Mesodermal cell (in vitro differentiated cells): ENCODE results near the gene ZNF474.

Experiments
- H3K27ac ChIP-seq: 2 replicates; pipeline ENCODE4 v1.7.0; 2013; ENCODE audit warnings: mild to moderate bottlenecking, low read depth, low read length, moderate library complexity; ENCODE audit not compliant: severe bottlenecking
- H3K36me3 ChIP-seq: 2 replicates; pipeline ENCODE4 v1.7.1; 2013; ENCODE audit warnings: mild to moderate bottlenecking, low read length, moderate library complexity; ENCODE audit not compliant: control insufficient read depth, insufficient read depth
- H3K4me1 ChIP-seq: one replicate; pipeline ENCODE4 v1.7.1; 2013; ENCODE audit warnings: mild to moderate bottlenecking, low read length; ENCODE audit not compliant: insufficient read depth, control insufficient read depth, poor library complexity, severe bottlenecking
- H3K4me3 ChIP-seq: 2 replicates; pipeline ENCODE4 v1.7.0; 2013; ENCODE audit warnings: low read length, control low read depth, mild to moderate bottlenecking; ENCODE audit not compliant: insufficient read depth, poor library complexity, severe bottlenecking; ENCODE audit errors: extremely low read depth
- H3K9me3 ChIP-seq: 2 replicates; pipeline ENCODE4 v1.7.1; 2013; ENCODE audit warnings: mild to moderate bottlenecking, low read length, moderate library complexity; ENCODE audit not compliant: control insufficient read depth
- WGBS, 2 experiments: methylation state at CpG; one replicate each; pipeline ENCODE4 v1.1.5; 2013; ENCODE audit warnings: missing lambda C conversion rate in 2 of 2; ENCODE audit not compliant: insufficient coverage in 2 of 2; 5-methylcytosine and 5-hydroxymethylcytosine counted together

The ZNF474 gene

GRCh38 chr5:122153230-122153629, 23.9 kb downstream of the ZNF474 start:
- H3K9me3 ChIP-seq = no peaks in the 10 kb centered on the region
- H3K27ac ChIP-seq = no peak overlapping the region

GRCh38 chr5:122153774-122154173, 24.4 kb downstream of the ZNF474 start:
- Histone ChIP-seq H3K27ac (no peak overlapping the region), H3K36me3 (no peaks in the 10 kb centered on the region), H3K4me1 (peaks cover 32% of the 10 kb centered on the region), H3K9me3 (no peaks in the 10 kb centered on the region), H3K4me3 (no peak overlapping the region)
- 87 to 92% methylated on average over 3 of the region's 4 CpGs for WGBS, 2 experiments

More at GRCh38 chr5:122153230-122153629, 23.9 kb downstream of the ZNF474 start:
- Histone ChIP-seq H3K4me1 (peaks cover 32% of the 10 kb centered on the region), H3K4me3 (no peak overlapping the region), H3K36me3 (no peaks in the 10 kb centered on the region)
- no CpG with 5 or more reads among the region's 2 CpGs for WGBS, 2 experiments

- H3K4me1 ChIP-seq = peaks cover 32% of the 10 kb centered on the region
- no peaks in the 10 kb centered on the region for H3K36me3 ChIP-seq
- no peak overlapping the region for H3K4me3 ChIP-seq
- WGBS, 2 experiments = 94 to 96% methylated on average over 4 of the region's 5 CpGs
- no peaks in the 10 kb centered on the region for H3K9me3 ChIP-seq
- H3K27ac ChIP-seq = no peak overlapping the region
Observed at GRCh38 chr5:122154491-122154890, 25.1 kb downstream of the ZNF474 start.

GRCh38 chr5:122154910-122155309, 25.6 kb downstream of the ZNF474 start:
- WGBS, 2 experiments = 84 to 90% methylated on average over 2 to 6 of the region's 7 CpGs
- H3K4me3 ChIP-seq = no peak overlapping the region
- no peaks in the 10 kb centered on the region for H3K36me3 ChIP-seq
- no peak overlapping the region for H3K27ac ChIP-seq
- no peaks in the 10 kb centered on the region for H3K9me3 ChIP-seq
- peaks cover 29% of the 10 kb centered on the region for H3K4me1 ChIP-seq

- Histone ChIP-seq H3K4me3 (no peak overlapping the region), H3K4me1 (peaks cover 23% of the 10 kb centered on the region), H3K9me3 (no peaks in the 10 kb centered on the region), H3K27ac (no peak overlapping the region), H3K36me3 (no peaks in the 10 kb centered on the region)
- 93 to 100% methylated on average over 1 to 2 of the region's 3 CpGs for WGBS, 2 experiments
Observed at GRCh38 chr5:122155546-122155945, 26.2 kb downstream of the ZNF474 start.

- Histone ChIP-seq H3K4me3 (no peak overlapping the region), H3K27ac (no peak overlapping the region), H3K36me3 (no peaks in the 10 kb centered on the region), H3K4me1 (peaks cover 14% of the 10 kb centered on the region), H3K9me3 (no peaks in the 10 kb centered on the region)
- no CpG with 5 or more reads among the region's 1 CpG for WGBS, 2 experiments
Observed at GRCh38 chr5:122156724-122157325, 27.5 kb downstream of the ZNF474 start.

GRCh38 chr5:122162100-122162638, 32.8 kb downstream of the ZNF474 start:
- H3K27ac ChIP-seq = no peak overlapping the region

GRCh38 chr5:122163121-122164069, 34.0 kb downstream of the ZNF474 start:
- no peak overlapping the region for H3K4me3 ChIP-seq
- H3K27ac ChIP-seq = peak overlapping the region; percentile 41
- no peaks in the 10 kb centered on the region for H3K9me3 ChIP-seq
- peaks cover 9% of the 10 kb centered on the region for H3K4me1 ChIP-seq
- 50% methylated on average over 1 of the region's 4 CpGs; no CpG with 5 or more reads in 1 of the 2 experiments for WGBS, 2 experiments
- H3K36me3 ChIP-seq = no peaks in the 10 kb centered on the region

More at GRCh38 chr5:122162100-122162638, 32.8 kb downstream of the ZNF474 start:
- Histone ChIP-seq H3K36me3 (no peaks in the 10 kb centered on the region), H3K4me1 (peaks cover 9% of the 10 kb centered on the region), H3K4me3 (no peak overlapping the region), H3K9me3 (no peaks in the 10 kb centered on the region)
- WGBS, 2 experiments = 100% methylated on average over 1 of the region's 3 CpGs; no CpG with 5 or more reads in 1 of the 2 experiments

GRCh38 chr5:122164070-122164435, 34.7 kb downstream of the ZNF474 start:
- peak overlapping the region; percentile 41 for H3K27ac ChIP-seq
- H3K36me3 ChIP-seq = no peaks in the 10 kb centered on the region
- no peaks in the 10 kb centered on the region for H3K9me3 ChIP-seq
- H3K4me1 ChIP-seq = peaks cover 9% of the 10 kb centered on the region
- H3K4me3 ChIP-seq = no peak overlapping the region

GRCh38 chr5:122164831-122165558, 35.6 kb downstream of the ZNF474 start:
- no peak overlapping the region for H3K27ac ChIP-seq
- H3K4me1 ChIP-seq = peaks cover 9% of the 10 kb centered on the region
- H3K4me3 ChIP-seq = no peak overlapping the region
- 93 to 94% methylated on average over 2 to 3 of the region's 3 CpGs for WGBS, 2 experiments
- no peaks in the 10 kb centered on the region for H3K9me3 ChIP-seq
- H3K36me3 ChIP-seq = no peaks in the 10 kb centered on the region
